HL-60 (cell line): Measurements from ENCODE around the gene HHAT.

Source experiments
- CTCF ChIP-seq: IDR thresholded peaks from one replicate; pipeline ENCODE4 v1.5.1; 2011; ENCODE audit warnings: low read length, control low read depth, inconsistent platforms; ENCODE audit not compliant: insufficient read depth
- POLR2AphosphoS5 ChIP-seq: IDR thresholded peaks from 2 replicates; pipeline ENCODE4 v1.6.1; 2012; ENCODE audit warnings: low read depth
- REST ChIP-seq: IDR thresholded peaks from 2 replicates; pipeline ENCODE4 v1.6.1; 2012; ENCODE audit warnings: low read depth; ENCODE audit not compliant: insufficient replicate concordance

GRCh38 chr1:210311726-210312493 is 16.8 kb upstream of the HHAT start:
- no peak for TF ChIP-seq CTCF
- TF ChIP-seq REST: no peak
- TF ChIP-seq POLR2AphosphoS5: no peak
